K562 (cell line): ENCODE results near the gene SLC35G1. TPM values are rescaled to one million over a fixed set of nuclear protein-coding genes. Genes with fewer than 3 reads are reported as not detected.

Experiments used
- ATAC-seq: fragments of 200-7000 bp; cut with Tn5 transposase; 3 replicates; pipeline ENCODE4 v1.9.1; 2020; ENCODE audit warnings: moderate library complexity
- BruUV-seq: library from RNA; stranded (reverse); fragments of 400-500 nt; replicated peaks from 2 replicates; lab custom pipeline; 2021; lab: Mats Ljungman, UMichigan
- CTCF ChIA-PET: fragments of 300-600 bp; formaldehyde crosslinking; extraction: SDS; loops from one replicate; lab custom pipeline; 2021; ENCODE audit warnings: low intra/inter-chr PET ratio; lab: Yijun Ruan, JAX
- POLR2A ChIA-PET: fragments of 300-600, 350-650 bp; sonication (Branson Sonifier 250); formaldehyde crosslinking; extraction: SDS; loops from one replicate; lab custom pipeline; 2021; ENCODE audit warnings: antibody characterized with exemption, inconsistent platforms; lab: Yijun Ruan, JAX
- DNase-seq, 4 experiments: peaks; one replicate each; pipeline versions ENCODE4 v3.0.0 to v3.0.0-alpha.2; 2011 to 2018; ENCODE audit warnings: low spot score in 3 of 4, mixed read lengths in 3 of 4; ENCODE audit errors: extremely low read depth in 1 of 4
- FAIRE-seq: peaks from 2 replicates; lab custom pipeline; 2011; peaks lifted over from hg19 to GRCh38; lab: Jason Lieb, UNC
- H2AFZ ChIP-seq: 2 replicates; pipeline ENCODE4 v1.6.0; 2011; ENCODE audit warnings: low read depth, low read length, control low read depth, inconsistent platforms
- H3K27ac ChIP-seq: fragments of 200-600 bp; 3 replicates; pipeline ENCODE4 v1.8.0; 2011; ENCODE audit warnings: low read depth, mild to moderate bottlenecking, control low read depth, inconsistent platforms, low read length, moderate library complexity, mixed read lengths; ENCODE audit errors: extremely low read depth
- H3K27me3 ChIP-seq, 2 experiments: fragments of 300-600 bp in 1 of 2; 2 replicates in 1 of 2; 3 replicates in 1 of 2; pipeline versions ENCODE4 v1.6.0 to v1.8.0; 2011; ENCODE audit warnings: inconsistent platforms in 2 of 2, low read length in 2 of 2, mild to moderate bottlenecking in 1 of 2, mixed read lengths in 1 of 2, moderate library complexity in 1 of 2; ENCODE audit not compliant: control insufficient read depth in 2 of 2, insufficient read depth in 2 of 2
- H3K36me3 ChIP-seq: fragments of 300-600 bp; 3 replicates; pipeline ENCODE4 v1.8.0; 2011; ENCODE audit warnings: mild to moderate bottlenecking, low read length, inconsistent platforms; ENCODE audit not compliant: control insufficient read depth, insufficient read depth
- H3K4me1 ChIP-seq, 2 experiments: fragments of 200-600 bp in 1 of 2; replicated peaks in 1 of 2; 2 replicates in 1 of 2; 3 replicates in 1 of 2; pipeline versions ENCODE4 v1.5.1 to v1.8.0; 2011; ENCODE audit warnings: inconsistent platforms in 2 of 2, low read length in 2 of 2, mild to moderate bottlenecking in 1 of 2, mixed read lengths in 1 of 2, moderate library complexity in 1 of 2; ENCODE audit not compliant: control insufficient read depth in 2 of 2, insufficient read depth in 2 of 2
- H3K4me2 ChIP-seq: 2 replicates; pipeline ENCODE4 v1.6.1; 2011; ENCODE audit warnings: low read length, control low read depth, inconsistent platforms, mixed read lengths; ENCODE audit not compliant: insufficient read depth
- H3K4me3 ChIP-seq: fragments of 200-600 bp; sonication (generic), shearing (Covaris generic); 2 replicates; pipeline ENCODE4 v1.5.1; 2016; ENCODE audit warnings: control low read depth, inconsistent platforms
- H3K79me2 ChIP-seq: fragments of 200-600 bp; 3 replicates; pipeline ENCODE4 v1.8.0; 2011; ENCODE audit warnings: low read length, inconsistent platforms; ENCODE audit not compliant: control insufficient read depth, insufficient read depth
- H3K9ac ChIP-seq, 2 experiments: 2 replicates each; pipeline versions ENCODE4 v1.6.0 to v1.6.1; 2011; ENCODE audit warnings: low read depth in 2 of 2, low read length in 2 of 2, control low read depth in 1 of 2, inconsistent platforms in 1 of 2, mild to moderate bottlenecking in 1 of 2, mixed read lengths in 1 of 2; ENCODE audit not compliant: insufficient read depth in 1 of 2
- H3K9me1 ChIP-seq: one replicate; pipeline ENCODE4 v1.6.0; 2011; ENCODE audit warnings: inconsistent platforms, mild to moderate bottlenecking, low read length, moderate library complexity; ENCODE audit not compliant: control insufficient read depth, insufficient read depth
- H3K9me3 ChIP-seq: replicated peaks from 2 replicates; pipeline ENCODE4 v1.5.1; 2011; ENCODE audit warnings: low read depth, low read length, inconsistent platforms; ENCODE audit not compliant: control insufficient read depth, insufficient read depth
- H4K20me1 ChIP-seq: replicated peaks from 2 replicates; pipeline ENCODE4 v1.6.1; 2011; ENCODE audit warnings: low read length, inconsistent platforms, mixed read lengths; ENCODE audit not compliant: control insufficient read depth, insufficient read depth
- LCOR ChIP-seq: sonication (generic); formaldehyde crosslinking; IDR thresholded peaks from 2 replicates; pipeline ENCODE4 v1.8.0; 2022; ENCODE audit warnings: mild to moderate bottlenecking, missing genetic modification reagents
- MAFK ChIP-seq: IDR thresholded peaks from 2 replicates; pipeline ENCODE4 v1.6.1; 2011; ENCODE audit warnings: low read length, improper control_type of control experiment
- WGBS: fragments of 100-300 bp; shearing (Covaris generic); methylation state at CpG from one replicate; pipeline ENCODE4 v1.1.6; 2016; ENCODE audit warnings: low coverage, mixed read lengths; ENCODE audit not compliant: insufficient coverage; ENCODE audit errors: missing lambda C conversion rate; 5-methylcytosine and 5-hydroxymethylcytosine counted together
- in situ Hi-C: fragments of 300-500 bp; cut with MboI; formaldehyde crosslinking; loops from 4 replicates; pipeline ENCODE4 v1.15.0; 2018; ENCODE audit warnings: inconsistent platforms, mixed read lengths
- intact Hi-C: fragments of 100-400 bp; cut with micrococcal nuclease; formaldehyde crosslinking; loops from 2 replicates; pipeline ENCODE4 v1.14.2; 2022
- polyA plus RNA-seq, 8 experiments: library from polyadenylated mRNA; depleted of rRNA in 4 of 8; stranded (reverse) in 5 of 8; unstranded in 3 of 8; fragments of >200 nt; fragmentation: Nextera tagmentation in 2 of 8; fragmentation: Illumina TruSeq in 1 of 8; extraction: Ambion mirVana in 2 of 8; extraction: Trizol in 1 of 8; gene quantifications; 2 replicates each; pipeline versions ENCODE4 v1.2.1 to v1.2.3, GENCODE V29; 2011 to 2014; ENCODE audit warnings: inconsistent platforms in 1 of 8, missing spikeins in 1 of 8
- total RNA-seq, 7 experiments: library from RNA; depleted of rRNA in 6 of 7; stranded (reverse); fragments of >200 nt in 6 of 7; fragmentation: Illumina TruSeq in 2 of 7; extraction: Trizol in 2 of 7; gene quantifications; 2 replicates each; pipeline versions ENCODE4 v1.2.1 to v1.2.3, GENCODE V29; 2011 to 2021; ENCODE audit warnings: low replicate concordance in 1 of 7
- TF ChIP-seq, protein P1 (sequence below), 3 experiments: IDR thresholded peaks in 2 of 3; conservative IDR thresholded peaks in 1 of 3; 2 replicates each; pipeline ENCODE4 v1.5.1; 2011 to 2012; ENCODE audit warnings: low read length in 3 of 3, mild to moderate bottlenecking in 3 of 3, control low read depth in 2 of 3, improper control_type of control experiment in 1 of 3, inconsistent platforms in 1 of 3, low read depth in 1 of 3, mixed read lengths in 1 of 3, moderate library complexity in 1 of 3; ENCODE audit not compliant: insufficient read depth in 2 of 3

The SLC35G1 gene
- total and polyA plus RNA-seq, 9 of the 15 experiments (the other 6 are each of a cell fraction or from before 2014, with no cell fraction given), result 0.76 to 8.5 (median 4.9) TPM

GRCh38 chr10:93921338-93921737 is 27.6 kb downstream of the SLC35G1 start (continued):
- TF ChIP-seq LCOR (CRISPR knock-in tag), result no peak
- TF ChIP-seq, protein P1, sequence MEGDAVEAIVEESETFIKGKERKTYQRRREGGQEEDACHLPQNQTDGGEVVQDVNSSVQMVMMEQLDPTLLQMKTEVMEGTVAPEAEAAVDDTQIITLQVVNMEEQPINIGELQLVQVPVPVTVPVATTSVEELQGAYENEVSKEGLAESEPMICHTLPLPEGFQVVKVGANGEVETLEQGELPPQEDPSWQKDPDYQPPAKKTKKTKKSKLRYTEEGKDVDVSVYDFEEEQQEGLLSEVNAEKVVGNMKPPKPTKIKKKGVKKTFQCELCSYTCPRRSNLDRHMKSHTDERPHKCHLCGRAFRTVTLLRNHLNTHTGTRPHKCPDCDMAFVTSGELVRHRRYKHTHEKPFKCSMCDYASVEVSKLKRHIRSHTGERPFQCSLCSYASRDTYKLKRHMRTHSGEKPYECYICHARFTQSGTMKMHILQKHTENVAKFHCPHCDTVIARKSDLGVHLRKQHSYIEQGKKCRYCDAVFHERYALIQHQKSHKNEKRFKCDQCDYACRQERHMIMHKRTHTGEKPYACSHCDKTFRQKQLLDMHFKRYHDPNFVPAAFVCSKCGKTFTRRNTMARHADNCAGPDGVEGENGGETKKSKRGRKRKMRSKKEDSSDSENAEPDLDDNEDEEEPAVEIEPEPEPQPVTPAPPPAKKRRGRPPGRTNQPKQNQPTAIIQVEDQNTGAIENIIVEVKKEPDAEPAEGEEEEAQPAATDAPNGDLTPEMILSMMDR (IDR thresholded peaks at IDR 0.05 in 2 of 3, conservative IDR thresholded peaks at IDR 0.05 in 1 of 3; ENCODE audit: insufficient read depth in 2 of 3, low read depth in 1 of 3, low read length in 3 of 3), result peak; percentile 36 to 57 (median 55)

DNA sequence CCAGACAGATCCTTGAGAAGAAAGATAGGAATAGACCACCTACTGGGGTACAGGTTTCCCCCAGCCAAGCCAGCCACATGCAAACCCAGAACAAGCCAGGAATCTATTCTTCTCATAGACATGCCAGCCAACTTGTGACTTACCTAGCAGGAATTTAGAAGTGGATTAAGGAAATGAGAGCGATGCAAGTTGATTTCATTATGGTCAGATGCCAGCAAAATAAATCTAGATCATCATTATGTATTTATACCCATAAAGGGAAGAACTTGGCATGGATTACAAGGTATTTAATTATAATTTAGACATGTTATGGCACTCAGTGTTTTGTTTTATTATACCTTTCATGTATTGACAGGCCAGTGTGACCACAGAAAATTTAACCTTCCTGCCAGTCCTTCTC is 32.8 kb downstream of the SLC35G1 start:
- ATAC-seq, result no peak
- in situ Hi-C loops, result no loop called here
- H3K36me3 ChIP-seq, result no peaks in the 10 kb centered on the region
- 0% methylated on average over 1 of the region's 1 CpG for WGBS
- H3K27ac ChIP-seq, result no peak overlapping the region
- intact Hi-C loops, result loop anchor here (10.0 kb wide), 1 partner anchor 102 kb away; no protein-coding TSS in a partner anchor
- BruUV-seq, result no TSS peak
- ChIA-PET CTCF (no interaction called here), POLR2A (no interaction called here)
- H3K4me1 ChIP-seq, result no peaks in the 10 kb centered on the region
- H2AFZ ChIP-seq, result no peak overlapping the region
- no peak overlapping the region for H3K4me3 ChIP-seq
- DNase-seq, result no peak
- no peaks in the 10 kb centered on the region for H3K9me1 ChIP-seq
- H3K79me2 ChIP-seq, result no peaks in the 10 kb centered on the region
- no peak overlapping the region for H3K9ac ChIP-seq
- no peak for FAIRE-seq
- H3K9me3 ChIP-seq, result no peaks in the 10 kb centered on the region
- TF ChIP-seq MAFK, result no peak
- no peaks in the 10 kb centered on the region for H3K27me3 ChIP-seq
- no peak overlapping the region for H3K4me2 ChIP-seq
- H4K20me1 ChIP-seq, result no peaks in the 10 kb centered on the region
